HG03469 (cell line): ENCODE measurements around the gene UST.
"Not testable (repeated sequence)": the region's sequence is repeated elsewhere in the genome, so short reads cannot be mapped to it uniquely, and the experiment has no call there.

ENCODE experiments used
- ATAC-seq: cut with Tn5 transposase; IDR thresholded peaks from one replicate; pipeline ENCODE4 v1.9.1; 2021; ENCODE audit warnings: mild to moderate bottlenecking, moderate library complexity, moderate number of reproducible peaks; ENCODE audit not compliant: unreplicated experiment

The UST gene

GRCh38 chr6:148990403-148990802 lies 243.6 kb downstream of the UST start:
- ATAC-seq, result no peak

GRCh38 chr6:148996815-148997214 lies 250.0 kb downstream of the UST start:
- no peak for ATAC-seq

- no peak for ATAC-seq
Observed at GRCh38 chr6:148997865-148998264, 251.0 kb downstream of the UST start.

- ATAC-seq, result no peak
Observed at GRCh38 chr6:148998704-148999103, 251.9 kb downstream of the UST start.

- no peak for ATAC-seq
Observed at GRCh38 chr6:148999501-148999900, 252.7 kb downstream of the UST start.

- ATAC-seq, result no peak
Observed at GRCh38 chr6:148999929-149000468, 253.2 kb downstream of the UST start.

GRCh38 chr6:149001422-149001821 lies 254.6 kb downstream of the UST start:
- no peak for ATAC-seq

GRCh38 chr6:149003560-149003959 lies 256.7 kb downstream of the UST start:
- ATAC-seq, result no peak

- no peak for ATAC-seq
Observed at GRCh38 chr6:149004664-149005063, 257.8 kb downstream of the UST start.

GRCh38 chr6:149006236-149006635 lies 259.4 kb downstream of the UST start:
- ATAC-seq, result not testable (repeated sequence)

GRCh38 chr6:149006671-149007070 lies 259.8 kb downstream of the UST start:
- ATAC-seq, result no peak

GRCh38 chr6:149007846-149008245 lies 261.0 kb downstream of the UST start:
- ATAC-seq, result no peak

GRCh38 chr6:149008741-149009140 lies 261.9 kb downstream of the UST start:
- ATAC-seq, result no peak

GRCh38 chr6:149012040-149012545 lies 265.3 kb downstream of the UST start:
- no peak for ATAC-seq

- no peak for ATAC-seq
Observed at GRCh38 chr6:149013586-149014344, 266.9 kb downstream of the UST start.

- no peak for ATAC-seq
Observed at GRCh38 chr6:149014631-149015534, 268.1 kb downstream of the UST start.

- ATAC-seq, result no peak
Observed at GRCh38 chr6:149015535-149016525, 269.0 kb downstream of the UST start.

- no peak for ATAC-seq
Observed at GRCh38 chr6:149016716-149017115, 269.9 kb downstream of the UST start.

GRCh38 chr6:149020319-149020718 lies 273.5 kb downstream of the UST start:
- ATAC-seq, result no peak

GRCh38 chr6:149024361-149024760 lies 277.5 kb downstream of the UST start:
- ATAC-seq, result no peak
